HUES6 (cell line): ENCODE data around the gene TIMP4.

Source experiments
- H3K27ac ChIP-seq: 2 replicates; pipeline ENCODE4 v1.7.0; 2013; ENCODE audit warnings: low read depth, mild to moderate bottlenecking, low read length, inconsistent platforms
- H3K27me3 ChIP-seq: 2 replicates; pipeline ENCODE4 v1.6.1; 2013; ENCODE audit warnings: low read length; ENCODE audit not compliant: control insufficient read depth, insufficient read depth
- H3K36me3 ChIP-seq: 2 replicates; pipeline ENCODE4 v1.6.1; 2013; ENCODE audit warnings: low read length; ENCODE audit not compliant: control insufficient read depth, insufficient read depth
- H3K4me1 ChIP-seq: 2 replicates; pipeline ENCODE4 v1.6.1; 2013; ENCODE audit warnings: low read length; ENCODE audit not compliant: control insufficient read depth, insufficient read depth
- H3K4me3 ChIP-seq: 2 replicates; pipeline ENCODE4 v1.5.1; 2013; ENCODE audit warnings: low read depth, low read length
- H3K9ac ChIP-seq: one replicate; pipeline ENCODE4 v1.6.1; 2013; ENCODE audit warnings: mild to moderate bottlenecking, low read length
- H3K9me3 ChIP-seq: 2 replicates; pipeline ENCODE4 v1.6.1; 2013; ENCODE audit warnings: low read depth, low read length; ENCODE audit not compliant: control insufficient read depth, insufficient read depth

The TIMP4 gene

GRCh38 chr3:12185172-12185710, 26.5 kb upstream of the TIMP4 start:
- H3K4me1 ChIP-seq = no peaks in the 10 kb centered on the region
- H3K4me3 ChIP-seq = no peak overlapping the region
- no peak overlapping the region for H3K9ac ChIP-seq
- no peaks in the 10 kb centered on the region for H3K9me3 ChIP-seq
- no peak overlapping the region for H3K27ac ChIP-seq
- no peaks in the 10 kb centered on the region for H3K36me3 ChIP-seq
- no peaks in the 10 kb centered on the region for H3K27me3 ChIP-seq

GRCh38 chr3:12184541-12184940, 25.8 kb upstream of the TIMP4 start:
- Histone ChIP-seq H3K27me3 (no peaks in the 10 kb centered on the region), H3K9ac (no peak overlapping the region), H3K27ac (no peak overlapping the region), H3K36me3 (no peaks in the 10 kb centered on the region), H3K4me1 (no peaks in the 10 kb centered on the region), H3K9me3 (no peaks in the 10 kb centered on the region), H3K4me3 (no peak overlapping the region)

GRCh38 chr3:12182687-12183441, 24.2 kb upstream of the TIMP4 start:
- Histone ChIP-seq H3K9ac (no peak overlapping the region), H3K27ac (no peak overlapping the region), H3K4me3 (no peak overlapping the region), H3K36me3 (no peaks in the 10 kb centered on the region), H3K4me1 (no peaks in the 10 kb centered on the region), H3K27me3 (no peaks in the 10 kb centered on the region), H3K9me3 (no peaks in the 10 kb centered on the region)

GRCh38 chr3:12181806-12182205, 23.1 kb upstream of the TIMP4 start:
- Histone ChIP-seq H3K27ac (no peak overlapping the region), H3K9me3 (no peaks in the 10 kb centered on the region), H3K36me3 (no peaks in the 10 kb centered on the region), H3K4me3 (no peak overlapping the region), H3K27me3 (no peaks in the 10 kb centered on the region), H3K4me1 (no peaks in the 10 kb centered on the region), H3K9ac (no peak overlapping the region)

- Histone ChIP-seq H3K4me1 (no peaks in the 10 kb centered on the region), H3K9me3 (no peaks in the 10 kb centered on the region), H3K4me3 (no peak overlapping the region), H3K27me3 (no peaks in the 10 kb centered on the region), H3K27ac (no peak overlapping the region), H3K36me3 (no peaks in the 10 kb centered on the region), H3K9ac (no peak overlapping the region)
Measured at GRCh38 chr3:12181301-12181700, 22.6 kb upstream of the TIMP4 start.

- no peaks in the 10 kb centered on the region for H3K4me1 ChIP-seq
- no peak overlapping the region for H3K27ac ChIP-seq
- H3K27me3 ChIP-seq = no peaks in the 10 kb centered on the region
- no peak overlapping the region for H3K4me3 ChIP-seq
- H3K9ac ChIP-seq = no peak overlapping the region
- no peaks in the 10 kb centered on the region for H3K9me3 ChIP-seq
- H3K36me3 ChIP-seq = no peaks in the 10 kb centered on the region
Measured at GRCh38 chr3:12180631-12181030, 21.9 kb upstream of the TIMP4 start.

- Histone ChIP-seq H3K36me3 (no peaks in the 10 kb centered on the region), H3K27ac (no peak overlapping the region), H3K9ac (no peak overlapping the region), H3K9me3 (no peaks in the 10 kb centered on the region), H3K27me3 (no peaks in the 10 kb centered on the region), H3K4me3 (no peak overlapping the region), H3K4me1 (no peaks in the 10 kb centered on the region)
Measured at GRCh38 chr3:12180218-12180617, 21.5 kb upstream of the TIMP4 start.

- Histone ChIP-seq H3K36me3 (no peaks in the 10 kb centered on the region), H3K4me3 (no peak overlapping the region), H3K9me3 (no peaks in the 10 kb centered on the region), H3K4me1 (no peaks in the 10 kb centered on the region), H3K9ac (no peak overlapping the region), H3K27me3 (no peaks in the 10 kb centered on the region), H3K27ac (no peak overlapping the region)
Measured at GRCh38 chr3:12179441-12179840, 20.7 kb upstream of the TIMP4 start.

- peaks cover 1% of the 10 kb centered on the region for H3K9me3 ChIP-seq
- H3K4me3 ChIP-seq = no peak overlapping the region
- H3K27ac ChIP-seq = no peak overlapping the region
- peaks cover 2% of the 10 kb centered on the region for H3K36me3 ChIP-seq
- H3K4me1 ChIP-seq = no peaks in the 10 kb centered on the region
- H3K27me3 ChIP-seq = no peaks in the 10 kb centered on the region
- H3K9ac ChIP-seq = no peak overlapping the region
Measured at GRCh38 chr3:12178091-12178820, 19.5 kb upstream of the TIMP4 start.

- H3K27me3 ChIP-seq = no peaks in the 10 kb centered on the region
- H3K9ac ChIP-seq = no peak overlapping the region
- peaks cover 13% of the 10 kb centered on the region for H3K36me3 ChIP-seq
- H3K27ac ChIP-seq = no peak overlapping the region
- H3K4me1 ChIP-seq = no peaks in the 10 kb centered on the region
- peaks cover 13% of the 10 kb centered on the region for H3K9me3 ChIP-seq
- H3K4me3 ChIP-seq = no peak overlapping the region
Measured at GRCh38 chr3:12177126-12177525, 18.4 kb upstream of the TIMP4 start.

- H3K9me3 ChIP-seq = peaks cover 21% of the 10 kb centered on the region
- peaks cover 14% of the 10 kb centered on the region for H3K36me3 ChIP-seq
- no peak overlapping the region for H3K9ac ChIP-seq
- no peak overlapping the region for H3K27ac ChIP-seq
- H3K4me1 ChIP-seq = no peaks in the 10 kb centered on the region
- H3K4me3 ChIP-seq = no peak overlapping the region
- no peaks in the 10 kb centered on the region for H3K27me3 ChIP-seq
Measured at GRCh38 chr3:12175844-12176453, 17.2 kb upstream of the TIMP4 start.
